Neural cell (in vitro differentiated cells): ENCODE data around the gene OGFOD3. TPM values are rescaled to one million over a fixed set of nuclear protein-coding genes. Genes with fewer than 3 reads are reported as not detected.

Experiments used
- H2AFZ ChIP-seq: fragments of 200-600, 300-800 bp; sonication (generic), shearing (Covaris generic); 2 replicates; pipeline ENCODE4 v1.6.0; 2014; ENCODE audit warnings: low read depth, mild to moderate bottlenecking, antibody characterized with exemption, low read length, moderate library complexity
- H3F3A ChIP-seq: fragments of 200-600 bp; shearing (Covaris generic); 2 replicates; pipeline ENCODE4 v1.6.1; 2016; ENCODE audit warnings: mild to moderate bottlenecking, moderate library complexity, mixed read lengths, antibody characterized with exemption, low read length; ENCODE audit not compliant: insufficient read depth, poor library complexity, severe bottlenecking
- H3K27ac ChIP-seq: fragments of 200-600, 300-800 bp; sonication (generic), shearing (Covaris generic); 2 replicates; pipeline ENCODE4 v1.5.1; 2014; ENCODE audit warnings: mild to moderate bottlenecking, low read length, moderate library complexity
- H3K27me3 ChIP-seq: fragments of 300-800, 200-600 bp; sonication (generic), shearing (Covaris generic); 2 replicates; pipeline ENCODE4 v1.6.0; 2014; ENCODE audit warnings: mild to moderate bottlenecking, low read depth, low read length, moderate library complexity; ENCODE audit not compliant: insufficient read depth
- H3K36me3 ChIP-seq: fragments of 300-800, 200-600 bp; sonication (generic), shearing (Covaris generic); 2 replicates; pipeline ENCODE4 v1.5.1; 2014; ENCODE audit warnings: mild to moderate bottlenecking, antibody characterized with exemption, low read length, moderate library complexity; ENCODE audit not compliant: insufficient read depth
- H3K4me2 ChIP-seq: fragments of 300-800, 200-600 bp; sonication (generic), shearing (Covaris generic); 2 replicates; pipeline ENCODE4 v1.6.0; 2014; ENCODE audit warnings: mild to moderate bottlenecking, low read length
- H3K4me3 ChIP-seq: fragments of 300-800, 200-600 bp; sonication (generic), shearing (Covaris generic); 2 replicates; pipeline ENCODE4 v1.5.1; 2014; ENCODE audit warnings: mild to moderate bottlenecking, low read length, moderate library complexity
- H3K79me2 ChIP-seq: fragments of 200-600 bp; shearing (Covaris generic); replicated peaks from 2 replicates; pipeline ENCODE4 v1.6.0; 2014; ENCODE audit warnings: mild to moderate bottlenecking, low read length, moderate library complexity; ENCODE audit not compliant: insufficient read depth
- H3K9ac ChIP-seq: fragments of 300-800, 200-600 bp; sonication (generic), shearing (Covaris generic); 2 replicates; pipeline ENCODE4 v1.6.1; 2016; ENCODE audit warnings: mild to moderate bottlenecking, low read length, mixed read lengths
- H3K9me2 ChIP-seq: fragments of 200-600 bp; shearing (Covaris generic); 2 replicates; pipeline ENCODE4 v1.6.1; 2016; ENCODE audit warnings: mild to moderate bottlenecking, low read length, mixed read lengths; ENCODE audit not compliant: insufficient read depth
- H3K9me3 ChIP-seq: fragments of 200-600, 300-800 bp; sonication (generic), shearing (Covaris generic); 2 replicates; pipeline ENCODE4 v1.6.1; 2016; ENCODE audit warnings: mild to moderate bottlenecking, mixed run types, low read length, moderate library complexity, mixed read lengths
- H4K20me1 ChIP-seq: fragments of 200-600 bp; shearing (Covaris generic); 2 replicates; pipeline ENCODE4 v1.6.1; 2016; ENCODE audit warnings: mild to moderate bottlenecking, mixed run types; ENCODE audit not compliant: insufficient read depth
- CTCF ChIP-seq: fragments of 450-650 bp; IDR thresholded peaks from 2 replicates; pipeline ENCODE4 v1.5.1; 2014; ENCODE audit warnings: antibody characterized with exemption, mild to moderate bottlenecking, moderate library complexity; ENCODE audit not compliant: poor library complexity, severe bottlenecking
- EP300 ChIP-seq: fragments of 450-650 bp; conservative IDR thresholded peaks from 2 replicates; pipeline ENCODE4 v1.6.1; 2014; ENCODE audit warnings: antibody characterized with exemption, mild to moderate bottlenecking, moderate library complexity; ENCODE audit not compliant: poor library complexity, severe bottlenecking
- EZH2 ChIP-seq: fragments of 200-600, 300-800 bp; shearing (Covaris generic), sonication (generic); IDR thresholded peaks from 2 replicates; pipeline ENCODE4 v1.6.1; 2014; ENCODE audit warnings: antibody characterized with exemption, low read length, borderline replicate concordance, mild to moderate bottlenecking; ENCODE audit not compliant: insufficient read depth, poor library complexity, severe bottlenecking
- MXI1 ChIP-seq: fragments of 450-650 bp; conservative IDR thresholded peaks from 2 replicates; pipeline ENCODE4 v1.6.1; 2014; ENCODE audit warnings: antibody characterized with exemption, mild to moderate bottlenecking; ENCODE audit not compliant: poor library complexity, severe bottlenecking
- POLR2AphosphoS5 ChIP-seq: IDR thresholded peaks from 2 replicates; pipeline ENCODE4 v1.6.1; 2012
- RAD21 ChIP-seq: fragments of 450-650 bp; conservative IDR thresholded peaks from 2 replicates; pipeline ENCODE4 v1.6.1; 2014; ENCODE audit warnings: antibody characterized with exemption, mild to moderate bottlenecking, moderate library complexity
- REST ChIP-seq: IDR thresholded peaks from 2 replicates; pipeline ENCODE4 v1.6.1; 2012; ENCODE audit warnings: borderline replicate concordance
- SMC3 ChIP-seq: fragments of 450-650 bp; conservative IDR thresholded peaks from 2 replicates; pipeline ENCODE4 v1.6.1; 2014; ENCODE audit warnings: antibody characterized with exemption, mild to moderate bottlenecking, moderate library complexity; ENCODE audit not compliant: poor library complexity
- TAF1 ChIP-seq: IDR thresholded peaks from 2 replicates; pipeline ENCODE4 v1.6.1; 2012; ENCODE audit warnings: low read depth
- polyA plus RNA-seq: library from polyadenylated mRNA; depleted of rRNA; stranded (reverse); fragments of >200 nt; gene quantifications from 2 replicates; pipeline ENCODE4 v1.2.3, GENCODE V29; 2014

OGFOD3 gene
- polyA plus RNA-seq, 1 donor from 2014 or later, result 22.6 TPM

GRCh38 chr17:82354804-82355308, 63.5 kb downstream of the OGFOD3 start:
- no peaks in the 10 kb centered on the region for H3K36me3 ChIP-seq
- H3K27ac ChIP-seq, result no peak overlapping the region
- TF ChIP-seq SMC3 (no peak), MXI1 (no peak)
- no peaks in the 10 kb centered on the region for H3K9me2 ChIP-seq
- H3F3A ChIP-seq, result no peaks in the 10 kb centered on the region
- H3K27me3 ChIP-seq, result peaks cover 5% of the 10 kb centered on the region
- no peak overlapping the region for H3K4me2 ChIP-seq
- H2AFZ ChIP-seq, result no peak overlapping the region
- no peak overlapping the region for H3K9ac ChIP-seq
- no peaks in the 10 kb centered on the region for H3K9me3 ChIP-seq
- no peaks in the 10 kb centered on the region for H4K20me1 ChIP-seq
- H3K4me3 ChIP-seq, result no peak overlapping the region
- no peaks in the 10 kb centered on the region for H3K79me2 ChIP-seq

GRCh38 chr17:82353484-82353883, 64.9 kb downstream of the OGFOD3 start:
- no peak overlapping the region for H3K9ac ChIP-seq
- H3K79me2 ChIP-seq, result no peaks in the 10 kb centered on the region
- no peaks in the 10 kb centered on the region for H3K36me3 ChIP-seq
- no peaks in the 10 kb centered on the region for H3K9me2 ChIP-seq
- H2AFZ ChIP-seq, result no peak overlapping the region
- H3K27me3 ChIP-seq, result no peaks in the 10 kb centered on the region
- H3F3A ChIP-seq, result no peaks in the 10 kb centered on the region
- H4K20me1 ChIP-seq, result no peaks in the 10 kb centered on the region
- TF ChIP-seq TAF1 (no peak), EP300 (no peak), POLR2AphosphoS5 (no peak), CTCF (no peak), REST (no peak), EZH2 (no peak), RAD21 (no peak)
- no peak overlapping the region for H3K27ac ChIP-seq
- no peak overlapping the region for H3K4me3 ChIP-seq
- H3K9me3 ChIP-seq, result no peaks in the 10 kb centered on the region
- no peak overlapping the region for H3K4me2 ChIP-seq
